HG03095 (cell line): ENCODE measurements around the gene GRK3.
"Not testable (repeated sequence)": the region's sequence is repeated elsewhere in the genome, so short reads cannot be mapped to it uniquely, and the experiment has no call there.

Experiments used
- ATAC-seq: cut with Tn5 transposase; IDR thresholded peaks from one replicate; pipeline ENCODE4 v1.9.1; 2021; ENCODE audit warnings: moderate library complexity; ENCODE audit not compliant: unreplicated experiment

GRK3 gene

DNA sequence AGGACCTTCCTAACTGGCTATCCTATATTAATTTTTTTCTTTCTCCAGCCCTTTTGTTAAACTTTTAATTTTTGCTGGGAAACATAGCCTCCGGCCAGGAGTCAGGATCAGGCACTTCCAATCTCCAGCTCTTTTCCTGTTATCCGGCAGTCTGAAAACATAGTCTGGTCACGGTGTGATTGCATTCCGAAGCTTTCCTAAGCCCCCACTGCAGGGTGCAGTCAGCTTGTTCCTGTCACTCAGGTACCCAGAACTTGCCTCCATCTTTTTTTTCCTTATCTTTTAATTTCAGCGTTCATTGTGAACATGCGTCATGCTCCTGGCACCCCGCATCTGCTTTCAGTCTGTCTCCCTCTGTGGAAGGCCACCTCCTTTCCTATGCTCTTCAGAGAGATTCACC, 59.4 kb downstream of the GRK3 start:
- no peak for ATAC-seq

- no peak for ATAC-seq
These were observed 60.0 kb downstream of the GRK3 start for GRCh38 chr22:25624476-25624875.

DNA sequence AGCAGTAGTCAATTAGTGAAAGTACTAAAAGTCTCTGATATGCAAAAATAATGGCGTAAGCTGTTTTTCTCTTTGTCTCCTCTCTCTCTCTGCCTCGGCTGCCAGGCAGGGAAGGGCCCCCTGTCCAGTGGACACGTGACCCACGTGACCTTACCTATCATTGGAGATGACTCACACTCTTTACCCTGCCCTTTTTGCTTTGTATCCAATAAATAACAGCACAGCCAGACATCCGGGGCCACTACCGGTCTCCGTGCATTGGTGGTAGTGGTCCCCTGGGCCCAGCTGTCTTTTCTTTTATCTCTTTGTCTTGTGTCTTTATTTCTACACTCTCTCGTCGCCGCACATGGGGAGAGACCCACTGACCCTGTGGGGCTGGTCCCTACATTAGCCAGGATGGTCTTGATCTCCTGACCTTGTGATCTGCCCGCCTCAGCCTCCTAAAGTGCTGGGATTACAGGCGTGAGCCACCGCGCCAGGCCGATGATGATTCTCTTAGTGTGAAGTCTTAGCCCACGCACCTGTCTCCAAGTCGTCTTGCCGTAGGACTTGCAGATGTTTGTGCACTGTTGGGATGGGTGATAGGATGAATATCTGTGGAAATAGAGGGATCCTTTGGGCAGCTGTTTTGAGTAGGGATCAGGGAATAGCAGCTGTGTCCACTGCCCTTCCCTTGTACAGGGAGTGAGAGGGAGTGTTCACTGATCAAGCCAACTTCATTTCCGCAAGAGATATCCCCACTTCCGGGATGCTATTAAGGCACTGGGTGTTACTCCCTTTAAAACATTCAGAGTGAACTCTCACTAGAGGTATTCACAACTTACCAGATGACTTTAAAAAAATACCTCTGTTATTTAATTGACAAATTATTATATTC, 61.5 kb downstream of the GRK3 start:
- not testable (repeated sequence) for ATAC-seq

- ATAC-seq = no peak
These were observed 62.1 kb downstream of the GRK3 start for GRCh38 chr22:25626624-25626990.

GRCh38 chr22:25627271-25627852, 62.9 kb downstream of the GRK3 start:
- ATAC-seq = no peak

DNA sequence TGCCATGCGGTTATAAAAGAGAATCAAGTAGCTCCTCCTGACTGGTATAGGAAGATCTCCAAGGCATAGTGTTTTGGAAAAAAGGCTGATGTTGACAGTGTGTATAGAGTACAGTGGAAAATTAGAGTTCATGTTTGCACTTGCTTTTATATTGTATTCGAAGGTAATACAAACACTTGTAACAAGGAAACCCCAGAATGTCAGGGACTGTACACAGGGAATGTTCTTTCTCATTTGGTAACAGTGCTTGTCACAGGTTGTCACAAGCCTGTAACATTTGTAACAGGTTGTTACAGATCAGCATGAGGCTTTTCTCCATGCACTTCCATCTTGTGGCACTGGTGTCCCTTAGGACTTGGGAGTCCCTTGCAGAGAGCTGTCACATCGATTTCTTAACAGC, 64.0 kb downstream of the GRK3 start:
- ATAC-seq = no peak

- no peak for ATAC-seq
These were observed 65.1 kb downstream of the GRK3 start for GRCh38 chr22:25629613-25630012.

DNA sequence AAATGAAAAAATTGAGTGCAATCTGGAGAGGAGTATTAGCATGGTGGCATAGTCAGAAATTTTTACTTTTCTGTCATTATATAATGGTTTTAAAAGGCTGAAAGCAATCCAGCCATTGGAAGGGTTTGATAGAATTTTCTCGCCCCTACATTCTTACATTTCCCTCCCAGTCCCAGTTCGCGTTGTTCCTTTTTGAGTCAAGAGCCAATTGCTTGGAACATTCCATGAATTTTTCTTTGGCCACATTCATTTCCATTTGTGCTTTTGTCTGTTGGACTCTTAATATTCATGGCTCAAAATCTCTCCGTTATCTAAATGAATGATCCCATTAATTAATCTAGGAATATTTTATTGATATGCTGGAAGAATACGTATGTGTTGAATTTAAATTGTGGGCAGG, 66.0 kb downstream of the GRK3 start:
- ATAC-seq = no peak

DNA sequence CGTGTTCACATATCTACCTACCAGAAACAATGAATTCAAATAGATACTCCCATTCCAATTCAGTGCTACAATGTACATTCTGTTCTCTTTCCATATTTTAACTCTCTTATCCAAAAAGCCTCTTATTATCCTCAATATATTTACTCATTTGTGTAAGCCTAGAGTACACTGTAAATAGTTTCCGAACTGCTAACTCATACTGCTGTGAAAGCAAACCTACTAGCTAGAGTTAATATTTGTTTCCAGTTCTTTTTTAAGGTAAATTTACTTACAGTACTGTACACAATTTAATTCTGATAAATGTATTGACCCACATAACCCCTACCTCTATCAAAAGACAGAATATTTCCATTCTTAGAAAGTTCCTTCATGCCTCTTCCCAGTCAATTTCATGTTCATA, 71.8 kb downstream of the GRK3 start:
- no peak for ATAC-seq

DNA sequence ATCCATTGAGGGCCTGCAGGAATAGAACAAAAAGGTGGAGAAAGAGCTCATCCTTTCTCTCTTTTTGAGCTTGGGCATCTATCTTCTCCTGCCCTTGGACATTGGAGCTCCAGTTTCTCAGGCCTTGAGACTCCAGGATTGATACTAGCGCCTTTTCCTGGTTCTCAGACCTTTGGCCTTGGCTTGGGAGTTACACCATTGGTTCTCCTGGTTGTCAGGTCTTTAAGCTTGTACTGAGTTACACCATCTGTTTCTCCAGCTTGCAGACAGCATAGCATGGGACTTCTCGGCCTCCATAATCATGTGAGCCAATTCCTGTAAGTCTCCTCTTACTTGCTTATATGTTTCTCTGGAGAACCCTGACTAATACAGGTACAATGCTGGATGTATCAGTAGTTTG, 72.6 kb downstream of the GRK3 start:
- ATAC-seq = no peak

DNA sequence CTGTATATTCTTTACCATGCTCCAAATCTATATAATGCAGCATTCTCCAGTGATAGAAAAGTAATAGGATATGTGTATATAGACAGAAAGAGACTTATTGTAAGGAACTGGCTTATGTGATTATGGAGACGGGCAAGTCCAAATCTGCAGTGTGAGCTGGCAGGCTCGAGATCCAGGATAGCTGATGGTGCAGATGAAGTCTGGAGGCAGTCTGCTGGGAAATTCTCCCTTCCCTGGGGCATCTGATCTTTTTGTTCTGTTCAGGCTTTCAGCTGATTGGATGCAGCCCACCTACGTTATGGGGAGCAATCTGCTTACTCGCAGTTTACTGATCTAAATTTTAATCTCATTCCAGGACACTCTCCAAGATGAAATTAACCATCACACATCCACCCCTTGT, 73.2 kb downstream of the GRK3 start:
- ATAC-seq = no peak

DNA sequence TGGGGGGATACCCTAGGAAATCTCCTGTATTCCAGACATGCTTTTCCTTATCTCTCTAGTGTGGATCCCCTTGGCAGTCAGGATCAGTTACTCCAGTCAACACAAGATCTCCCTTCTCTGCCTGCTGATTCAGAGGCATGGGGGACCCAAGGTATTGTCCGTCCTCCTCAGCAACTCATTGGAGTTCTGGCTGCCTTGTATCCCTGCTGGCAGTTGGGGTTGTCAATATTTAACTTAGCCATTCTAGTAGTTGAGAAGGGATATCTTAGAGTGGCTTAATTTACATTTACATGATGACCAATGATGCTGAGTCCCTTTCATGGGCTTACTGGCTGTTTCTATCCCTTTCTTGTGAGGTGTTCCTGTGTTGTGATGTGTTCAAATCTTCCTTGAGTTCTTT, 74.2 kb downstream of the GRK3 start:
- no peak for ATAC-seq

DNA sequence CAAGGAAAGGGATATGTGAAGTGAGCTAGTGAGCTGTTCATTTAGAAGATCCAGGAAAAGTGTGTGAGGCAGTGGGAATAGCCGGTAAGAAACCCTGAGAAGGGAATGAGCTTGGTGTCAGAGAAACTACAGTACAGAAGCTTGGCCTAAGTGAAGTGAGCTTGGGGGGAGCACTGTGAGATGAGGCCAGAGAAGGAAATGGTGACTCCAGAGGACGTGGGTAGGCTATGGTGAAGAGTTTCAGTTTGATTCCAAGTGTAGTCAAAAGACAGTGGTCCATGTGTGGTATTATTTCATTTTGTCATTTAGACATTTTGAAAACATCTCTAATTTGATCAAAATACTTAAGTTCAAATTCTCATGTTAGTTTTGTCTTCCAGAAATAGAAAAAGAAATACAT, 77.2 kb downstream of the GRK3 start:
- ATAC-seq = no peak

DNA sequence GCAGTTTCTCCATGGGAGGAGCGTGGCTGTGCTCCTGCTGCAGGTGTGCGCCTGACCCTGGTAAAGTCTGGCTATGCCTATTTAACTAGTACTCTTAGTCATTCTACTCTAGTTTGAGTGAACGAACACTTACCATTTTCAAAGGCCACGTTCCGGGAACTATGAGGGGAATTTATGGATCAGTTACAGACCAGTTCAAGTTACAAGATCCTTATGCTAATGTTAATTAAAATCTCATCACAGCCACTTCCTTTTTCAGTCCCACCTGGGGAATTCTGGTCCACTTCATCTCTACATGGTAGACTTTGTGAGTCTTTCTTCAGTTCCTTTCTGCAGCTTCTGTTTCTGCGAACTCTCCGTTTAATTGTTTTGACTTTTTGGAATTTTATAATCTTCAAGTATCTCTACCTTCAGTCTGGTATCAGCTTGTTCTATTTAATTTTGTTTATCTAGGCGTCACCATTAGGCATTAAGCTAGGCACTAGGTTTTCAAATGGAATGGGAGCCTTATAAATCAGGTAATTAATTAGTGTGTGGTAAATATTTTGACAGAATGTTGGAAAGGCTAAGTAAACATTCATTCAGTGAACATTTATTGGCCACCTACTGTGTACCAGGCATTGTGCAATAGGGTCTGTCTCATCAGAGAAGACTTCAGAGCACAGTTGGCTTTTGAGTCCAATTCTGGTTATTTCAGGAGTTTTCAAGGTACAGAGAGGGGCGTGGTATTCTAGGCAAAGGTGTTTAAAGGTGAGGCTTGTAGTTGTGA, 78.9 kb downstream of the GRK3 start:
- ATAC-seq = no peak

DNA sequence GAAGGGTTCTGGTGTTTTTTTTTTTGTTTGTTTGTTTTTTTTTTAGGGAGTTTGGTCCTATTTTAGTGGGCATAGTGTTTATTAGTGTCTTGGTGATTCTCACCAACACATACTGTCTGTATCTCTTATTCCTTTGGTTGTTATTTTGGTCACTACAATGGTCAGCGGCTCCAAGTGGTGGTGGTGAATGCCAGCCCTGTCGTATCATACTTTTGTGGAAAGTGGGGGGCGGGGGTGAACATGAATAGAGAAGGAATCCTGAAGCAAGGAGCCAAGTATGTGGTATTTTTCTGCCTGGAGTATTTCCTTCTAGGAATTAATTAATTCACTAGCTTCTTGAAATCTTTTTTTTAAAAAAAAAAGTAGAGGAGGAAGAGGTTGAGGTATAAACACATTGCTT, 79.6 kb downstream of the GRK3 start:
- no peak for ATAC-seq

DNA sequence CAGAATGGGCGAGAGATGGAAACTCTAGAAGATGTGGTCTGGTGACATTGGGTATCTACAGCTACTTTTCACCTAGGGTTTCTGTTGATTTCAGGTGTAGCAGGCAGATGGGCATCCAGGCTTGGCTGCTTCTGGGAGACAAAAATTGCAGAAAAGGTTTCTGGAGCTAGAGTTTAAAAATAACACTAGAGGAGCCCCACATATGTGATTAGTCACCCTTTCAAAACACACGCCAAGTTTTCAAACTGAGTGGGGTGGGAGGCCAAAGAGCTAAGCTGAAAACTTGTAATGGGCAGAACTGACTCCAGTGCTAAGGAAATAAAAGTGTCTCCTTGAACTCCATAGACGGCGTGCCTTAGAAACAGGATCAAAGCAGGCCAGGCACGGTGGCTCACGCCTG, 80.8 kb downstream of the GRK3 start:
- no peak for ATAC-seq

DNA sequence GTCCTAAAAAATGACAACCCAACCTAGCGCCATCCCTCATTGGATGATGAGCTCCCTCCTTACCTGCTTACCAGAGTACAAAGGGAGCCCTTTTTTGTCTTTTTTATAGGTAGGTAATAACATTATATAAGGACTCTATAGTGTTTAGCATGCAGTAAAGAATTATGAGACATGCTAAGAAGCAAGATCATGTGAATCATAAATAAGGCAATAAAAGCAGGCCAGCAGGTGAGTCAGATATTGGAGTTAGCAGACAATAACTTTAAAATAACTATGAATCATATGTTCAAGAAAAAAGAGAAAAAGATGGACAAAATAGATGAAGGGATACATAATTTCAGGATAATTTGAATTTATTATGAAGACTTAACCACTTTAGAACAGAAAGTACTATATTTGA, 81.5 kb downstream of the GRK3 start:
- no peak for ATAC-seq

- no peak for ATAC-seq
These were observed 86.4 kb downstream of the GRK3 start for GRCh38 chr22:25650833-25651232.

DNA sequence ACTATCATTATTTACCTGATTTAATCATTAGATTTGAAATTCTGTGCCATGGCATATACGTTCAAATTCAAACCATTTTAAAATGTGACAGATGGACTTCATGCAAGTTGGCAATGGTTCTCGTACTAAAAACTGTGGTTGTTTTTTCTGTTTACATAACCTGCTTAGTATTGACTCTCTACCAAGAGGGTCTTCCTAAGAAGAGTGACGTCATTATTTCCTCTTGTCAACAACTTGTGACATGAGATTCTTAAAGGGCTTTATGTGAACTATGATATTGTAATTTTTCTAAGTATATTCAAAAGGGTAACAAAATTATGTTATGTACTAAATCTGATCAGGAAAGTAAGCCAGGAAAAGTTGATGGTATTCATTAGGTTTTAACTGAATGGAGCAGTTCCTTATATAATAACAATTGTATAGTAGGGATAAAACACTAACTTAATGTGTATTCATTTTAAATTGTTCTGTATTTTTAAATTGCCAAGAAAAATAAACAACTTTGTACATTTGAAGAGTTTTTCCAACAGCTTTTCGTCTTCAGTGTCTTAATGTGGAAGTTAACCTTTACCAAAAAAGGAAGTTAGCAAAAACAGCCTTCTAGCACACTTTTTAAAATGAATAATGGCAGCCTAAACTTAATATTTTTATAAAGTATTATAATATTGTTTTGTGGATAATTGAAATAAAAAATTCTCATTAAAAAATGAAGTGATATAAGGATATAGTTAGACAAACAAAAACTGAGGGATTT, 87.0 kb downstream of the GRK3 start:
- no peak for ATAC-seq

- ATAC-seq = no peak
These were observed 90.2 kb downstream of the GRK3 start for GRCh38 chr22:25654676-25655075.

DNA sequence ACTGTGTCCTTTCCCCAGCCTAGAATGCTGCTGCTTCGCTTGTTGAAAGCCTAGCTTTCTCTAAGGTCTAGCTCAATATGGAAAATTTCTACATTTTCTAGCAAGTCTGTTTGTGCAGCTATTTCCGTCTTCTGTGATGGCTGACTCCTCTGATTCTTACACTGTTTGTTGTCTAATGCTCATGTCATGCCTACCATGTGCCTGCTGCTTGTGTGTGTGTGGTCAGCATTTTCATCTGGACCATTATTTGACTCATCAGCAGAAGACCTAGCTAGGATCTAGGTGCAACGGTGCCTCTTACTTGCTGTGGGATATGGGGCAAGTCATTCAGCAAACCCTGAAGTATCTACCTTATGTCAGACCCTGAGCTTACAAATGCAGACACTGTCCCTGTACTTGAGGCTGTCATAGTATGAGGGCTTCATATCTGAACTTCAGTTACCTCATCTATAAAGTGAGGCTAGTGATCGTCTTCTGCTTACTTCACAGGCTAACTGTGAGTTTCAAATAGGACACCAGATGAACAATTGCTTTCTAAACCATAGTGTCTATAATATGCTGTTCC, 91.0 kb downstream of the GRK3 start:
- ATAC-seq = no peak
